Activated CD8-positive, alpha-beta T cell treated with anti-CD3 and anti-CD28 coated beads for 36 hours (primary cell): ENCODE results near the gene DCC. TPM values are rescaled to one million over a fixed set of nuclear protein-coding genes. Genes with fewer than 3 reads are reported as not detected.

Experiments
- ATAC-seq: fragments of 200-7000 bp; cut with Tn5 transposase; one replicate; pipeline ENCODE4 v1.10.0; 2021; ENCODE audit warnings: mild to moderate bottlenecking, moderate library complexity
- CTCF ChIA-PET: fragments of 350-600 bp; sonication (Branson Sonifier 250); formaldehyde crosslinking; loops from one replicate; lab custom pipeline; 2021; ENCODE audit warnings: antibody characterized with exemption; lab: Charles Lee
- POLR2A ChIA-PET: fragments of 350-600 bp; sonication (Branson Sonifier 250); formaldehyde crosslinking; loops from one replicate; lab custom pipeline; 2021; ENCODE audit warnings: antibody characterized with exemption; lab: Charles Lee
- DNase-seq: peaks from one replicate; pipeline ENCODE4 v3.0.0-alpha.2; 2020
- H3K27ac Mint-ChIP-seq: one replicate; pipeline ENCODE4 v1.8.0; 2021; ENCODE audit warnings: mild to moderate bottlenecking, mixed read lengths
- H3K27me3 Mint-ChIP-seq: one replicate; pipeline ENCODE4 v1.8.0; 2021; ENCODE audit warnings: mixed read lengths
- H3K36me3 Mint-ChIP-seq: one replicate; pipeline ENCODE4 v1.8.0; 2021; ENCODE audit warnings: low read depth, mixed read lengths
- H3K4me1 Mint-ChIP-seq: one replicate; pipeline ENCODE4 v1.8.0; 2021; ENCODE audit warnings: low read depth, mixed read lengths
- H3K4me3 Mint-ChIP-seq: one replicate; pipeline ENCODE4 v1.8.0; 2021; ENCODE audit warnings: mild to moderate bottlenecking, moderate library complexity, mixed read lengths
- H3K9me3 Mint-ChIP-seq: one replicate; pipeline ENCODE4 v1.8.0; 2021; ENCODE audit warnings: mixed read lengths
- intact Hi-C: fragments of 100-400 bp; cut with micrococcal nuclease; formaldehyde crosslinking; loops from one replicate; pipeline ENCODE4 v1.10.0; 2022
- total RNA-seq, 2 experiments: library from RNA; stranded (reverse); gene quantifications; one replicate each; pipeline ENCODE4 v1.2.3, GENCODE V29; 2021
- TF ChIP-seq, protein P1 (sequence below): fragments of 200-600 bp; IDR thresholded peaks from one replicate; pipeline ENCODE4 v1.8.0; 2022; ENCODE audit warnings: antibody characterized with exemption, mild to moderate bottlenecking

DCC gene
- total RNA-seq, 2 experiments from 2014 or later = not detected

DNA sequence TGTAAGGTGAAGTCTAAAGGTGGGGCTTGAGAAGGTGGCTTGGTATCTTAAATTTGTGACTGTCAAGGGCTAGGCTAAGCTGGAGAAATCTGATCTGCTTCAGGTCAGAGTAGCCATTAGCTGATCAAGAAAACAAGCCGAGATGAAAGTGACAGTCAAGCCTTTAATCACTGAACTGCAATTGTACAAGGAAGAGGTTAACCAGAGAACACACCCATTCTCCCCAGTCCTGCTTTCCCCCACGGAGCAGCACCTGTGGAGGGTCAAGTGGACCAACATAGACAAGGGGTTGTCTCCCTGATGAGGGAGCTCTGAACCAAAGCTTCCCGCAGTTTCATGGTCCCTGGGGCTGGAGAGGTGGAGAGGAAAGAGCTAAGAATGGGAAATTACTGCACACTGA, 901.2 kb downstream of the DCC start:
- Mint-ChIP-seq H3K27me3 (no peaks in the 10 kb centered on the region), H3K9me3 (peaks cover 1% of the 10 kb centered on the region), H3K4me1 (no peaks in the 10 kb centered on the region), H3K36me3 (no peaks in the 10 kb centered on the region), H3K4me3 (no peak overlapping the region), H3K27ac (no peak overlapping the region)
- DNase-seq (no peak), ATAC-seq (no peak)
- intact Hi-C loops = no loop called here
- TF ChIP-seq, protein P1, sequence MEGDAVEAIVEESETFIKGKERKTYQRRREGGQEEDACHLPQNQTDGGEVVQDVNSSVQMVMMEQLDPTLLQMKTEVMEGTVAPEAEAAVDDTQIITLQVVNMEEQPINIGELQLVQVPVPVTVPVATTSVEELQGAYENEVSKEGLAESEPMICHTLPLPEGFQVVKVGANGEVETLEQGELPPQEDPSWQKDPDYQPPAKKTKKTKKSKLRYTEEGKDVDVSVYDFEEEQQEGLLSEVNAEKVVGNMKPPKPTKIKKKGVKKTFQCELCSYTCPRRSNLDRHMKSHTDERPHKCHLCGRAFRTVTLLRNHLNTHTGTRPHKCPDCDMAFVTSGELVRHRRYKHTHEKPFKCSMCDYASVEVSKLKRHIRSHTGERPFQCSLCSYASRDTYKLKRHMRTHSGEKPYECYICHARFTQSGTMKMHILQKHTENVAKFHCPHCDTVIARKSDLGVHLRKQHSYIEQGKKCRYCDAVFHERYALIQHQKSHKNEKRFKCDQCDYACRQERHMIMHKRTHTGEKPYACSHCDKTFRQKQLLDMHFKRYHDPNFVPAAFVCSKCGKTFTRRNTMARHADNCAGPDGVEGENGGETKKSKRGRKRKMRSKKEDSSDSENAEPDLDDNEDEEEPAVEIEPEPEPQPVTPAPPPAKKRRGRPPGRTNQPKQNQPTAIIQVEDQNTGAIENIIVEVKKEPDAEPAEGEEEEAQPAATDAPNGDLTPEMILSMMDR = no peak
- POLR2A ChIA-PET = no interaction called here
- CTCF ChIA-PET = no interaction called here

DNA sequence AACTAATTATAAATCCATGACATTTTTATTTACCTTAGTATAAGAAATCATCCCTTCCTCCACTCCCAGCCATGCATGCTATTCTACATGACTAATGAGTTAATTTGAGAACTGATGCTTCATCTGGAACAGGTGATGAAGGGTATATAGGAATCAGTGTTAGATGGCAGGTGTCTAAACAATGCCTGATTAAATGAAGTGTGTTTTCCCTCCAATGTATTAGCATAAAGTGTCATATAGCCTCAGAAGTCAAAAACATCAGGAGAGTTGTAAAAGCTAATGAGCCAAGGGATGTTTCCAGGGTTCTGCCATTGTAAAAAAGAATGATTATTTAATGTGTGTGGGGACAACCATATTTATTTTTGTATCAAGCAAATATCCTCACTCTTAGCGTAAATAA, 913.8 kb downstream of the DCC start:
- Mint-ChIP-seq H3K4me1 (no peaks in the 10 kb centered on the region), H3K4me3 (no peak overlapping the region), H3K9me3 (peaks cover 13% of the 10 kb centered on the region), H3K27ac (no peak overlapping the region), H3K36me3 (no peaks in the 10 kb centered on the region), H3K27me3 (no peaks in the 10 kb centered on the region)
- CTCF ChIA-PET = no interaction called here
- intact Hi-C loops = no loop called here
- POLR2A ChIA-PET = no interaction called here
- ATAC-seq (no peak), DNase-seq (no peak)
- TF ChIP-seq, protein P1 = no peak

DNA sequence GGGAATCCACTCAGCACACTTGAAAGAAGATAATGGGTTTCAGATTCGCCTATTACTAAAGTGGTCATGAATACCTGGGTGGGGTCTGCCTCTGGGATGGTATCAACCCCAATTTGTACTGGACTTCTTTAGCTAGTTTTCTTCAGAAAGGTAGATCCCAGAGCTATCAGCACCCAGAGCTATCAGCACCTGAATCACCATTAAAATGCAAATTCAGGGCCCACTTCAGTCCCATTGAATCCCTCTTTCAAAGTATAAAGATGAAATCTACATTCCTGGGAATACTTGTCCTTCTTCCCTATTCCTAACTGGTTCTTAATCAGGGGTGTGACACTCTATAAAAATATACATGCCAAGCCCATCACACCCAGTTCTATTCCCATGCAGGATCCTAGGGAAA, 914.3 kb downstream of the DCC start:
- Mint-ChIP-seq H3K9me3 (peaks cover 13% of the 10 kb centered on the region), H3K4me3 (no peak overlapping the region), H3K4me1 (no peaks in the 10 kb centered on the region), H3K27ac (no peak overlapping the region), H3K27me3 (no peaks in the 10 kb centered on the region), H3K36me3 (no peaks in the 10 kb centered on the region)
- DNase-seq (no peak), ATAC-seq (no peak)
- ChIA-PET POLR2A (no interaction called here), CTCF (no interaction called here)
- intact Hi-C loops = no loop called here
- TF ChIP-seq, protein P1 = no peak

DNA sequence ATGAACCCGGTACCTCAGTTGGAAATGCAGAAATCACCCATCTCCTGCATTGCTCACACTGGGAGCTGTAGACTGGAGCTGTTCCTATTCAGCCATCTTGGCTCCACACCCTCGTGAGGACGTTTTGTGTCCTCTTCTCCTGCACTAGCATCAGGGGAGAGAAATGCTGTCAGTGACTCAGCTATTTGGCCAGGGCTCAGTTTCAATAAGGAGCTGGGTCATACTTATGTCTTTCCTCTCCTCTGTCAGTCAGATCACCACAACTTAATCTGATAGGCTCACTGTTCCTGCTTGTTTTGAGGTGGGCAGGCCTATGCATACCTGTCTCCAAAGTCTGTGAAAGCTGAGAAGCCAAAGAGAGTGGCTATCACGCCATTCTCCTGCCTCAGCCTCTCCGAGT, 921.2 kb downstream of the DCC start:
- H3K4me3 Mint-ChIP-seq = no peak overlapping the region
- POLR2A ChIA-PET = no interaction called here
- peaks cover 10% of the 10 kb centered on the region for H3K9me3 Mint-ChIP-seq
- TF ChIP-seq, protein P1 = no peak
- no peaks in the 10 kb centered on the region for H3K4me1 Mint-ChIP-seq
- H3K27me3 Mint-ChIP-seq = no peaks in the 10 kb centered on the region
- no peaks in the 10 kb centered on the region for H3K36me3 Mint-ChIP-seq
- no peak for ATAC-seq
- CTCF ChIA-PET = no interaction called here
- intact Hi-C loops = no loop called here
- no peak overlapping the region for H3K27ac Mint-ChIP-seq
- no peak for DNase-seq

DNA sequence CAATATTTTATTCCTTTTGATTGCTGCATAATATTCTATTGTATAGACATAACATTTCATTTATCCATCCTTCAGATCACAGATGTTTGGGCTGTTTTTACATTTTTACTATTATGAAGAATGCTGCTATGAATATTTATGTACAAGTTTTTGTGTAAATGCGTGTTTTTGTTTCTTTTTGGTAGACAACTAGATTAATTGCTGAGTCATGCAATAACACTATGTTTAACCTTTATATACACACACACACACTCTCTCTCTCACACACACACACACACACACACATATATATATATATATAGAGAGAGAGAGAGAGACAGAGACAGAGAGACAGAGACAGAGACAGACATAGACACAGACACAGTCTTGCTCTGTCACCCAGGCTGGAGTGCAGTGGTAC, 926.9 kb downstream of the DCC start:
- intact Hi-C loops = no loop called here
- TF ChIP-seq, protein P1 = no peak
- ChIA-PET CTCF (no interaction called here), POLR2A (no interaction called here)
- Mint-ChIP-seq H3K27ac (no peak overlapping the region), H3K36me3 (no peaks in the 10 kb centered on the region), H3K27me3 (no peaks in the 10 kb centered on the region), H3K4me3 (no peak overlapping the region), H3K9me3 (peaks cover 8% of the 10 kb centered on the region), H3K4me1 (no peaks in the 10 kb centered on the region)
- DNase-seq = no peak
- no peak for ATAC-seq
